HG03066 (cell line): Measurements from ENCODE around the gene FOXJ1.

ENCODE experiments used
- ATAC-seq: cut with Tn5 transposase; IDR thresholded peaks from one replicate; pipeline ENCODE4 v1.9.1; 2021; ENCODE audit warnings: low read depth; ENCODE audit not compliant: unreplicated experiment

FOXJ1 gene

DNA sequence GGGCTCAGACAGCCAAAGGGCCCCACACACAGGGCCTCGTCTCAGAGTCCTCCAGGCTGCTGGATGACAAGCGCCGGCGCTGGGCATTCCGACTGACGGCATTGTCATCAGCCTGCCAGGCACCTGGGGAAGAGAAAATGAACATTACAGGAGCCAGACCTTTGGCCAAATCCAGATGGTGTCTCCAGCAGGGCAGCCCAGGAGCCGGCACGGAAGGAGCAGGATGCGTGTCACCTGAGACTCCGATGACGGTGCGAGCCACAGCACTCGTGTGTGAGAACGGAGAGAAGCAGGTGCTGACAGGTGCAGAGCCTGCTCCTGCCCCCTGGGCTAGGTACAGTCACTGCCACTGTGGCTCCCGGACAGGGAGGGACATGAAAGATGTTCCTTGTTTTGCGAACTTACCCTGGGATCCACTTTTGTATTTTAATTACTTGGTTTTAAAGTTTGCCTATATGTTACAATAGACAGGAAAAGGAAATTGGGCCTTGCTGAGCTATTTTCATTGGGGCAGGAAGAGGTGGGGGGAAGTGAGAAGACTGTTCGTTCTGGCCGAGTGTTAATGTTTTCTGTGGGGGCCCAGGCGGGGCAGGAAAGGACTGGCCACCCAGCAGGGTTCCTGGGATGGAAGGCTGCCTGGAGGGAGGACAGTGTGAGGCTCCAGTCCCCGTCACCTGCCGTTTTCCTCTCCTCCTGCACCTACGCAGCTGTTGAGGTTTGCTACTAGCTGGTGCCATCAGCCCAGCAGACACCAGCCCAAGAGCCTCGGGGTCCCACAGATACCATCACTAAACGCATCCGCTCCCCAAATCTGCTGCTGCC, 4.4 kb upstream of the FOXJ1 start:
- ATAC-seq: no peak

DNA sequence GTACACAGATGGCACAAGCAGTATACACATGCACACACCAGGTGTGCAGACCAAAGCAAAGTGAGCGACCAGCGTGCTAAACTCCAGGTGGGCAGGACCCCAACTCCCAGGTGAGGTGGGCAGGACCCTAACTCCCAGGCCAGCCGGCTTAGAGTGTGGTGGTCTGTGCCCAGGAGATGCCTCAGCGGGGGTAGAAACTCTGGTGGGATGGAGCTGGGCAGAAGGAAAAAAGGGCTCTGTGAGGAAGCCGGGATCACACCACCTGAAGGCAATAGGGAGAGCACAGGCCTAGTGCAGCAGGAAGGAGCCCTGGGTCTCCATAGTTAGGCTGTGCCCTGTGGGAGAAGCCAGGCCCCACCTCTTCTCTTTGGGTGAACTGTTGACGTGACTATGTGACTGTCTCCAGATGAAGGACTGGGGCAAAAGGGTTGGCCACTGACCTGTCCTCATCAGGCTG, 1.6 kb upstream of the FOXJ1 start:
- ATAC-seq: no peak

DNA sequence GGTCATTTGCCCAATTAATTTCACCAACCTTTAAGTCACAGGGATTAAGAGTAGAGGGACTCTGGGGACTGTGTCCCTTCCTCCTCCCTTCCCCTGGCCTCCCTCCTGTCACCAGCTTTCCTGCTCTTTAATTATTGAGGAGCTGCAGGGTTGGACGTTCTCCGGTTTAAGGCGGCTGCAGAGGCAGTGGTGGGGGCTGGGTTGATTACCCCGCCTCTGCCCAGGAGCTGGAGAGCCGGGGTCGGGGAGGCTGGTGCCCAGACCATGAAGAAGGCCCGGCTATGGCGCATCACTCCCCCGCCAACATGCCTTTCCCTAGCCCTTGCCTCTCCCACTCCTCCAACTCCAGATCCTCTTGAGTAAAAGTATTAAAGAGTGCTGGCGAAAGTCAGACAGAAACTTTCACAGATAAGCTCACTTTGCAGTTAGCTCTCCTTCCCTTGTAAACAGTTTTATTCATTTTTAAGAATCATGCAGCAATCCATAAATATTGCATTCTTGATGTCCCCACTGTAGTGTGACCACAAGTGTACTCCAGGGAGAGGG, 1.1 kb upstream of the FOXJ1 start:
- no peak for ATAC-seq

GRCh38 chr17:76140661-76141211, 309 bp downstream of the FOXJ1 start:
- no peak for ATAC-seq

DNA sequence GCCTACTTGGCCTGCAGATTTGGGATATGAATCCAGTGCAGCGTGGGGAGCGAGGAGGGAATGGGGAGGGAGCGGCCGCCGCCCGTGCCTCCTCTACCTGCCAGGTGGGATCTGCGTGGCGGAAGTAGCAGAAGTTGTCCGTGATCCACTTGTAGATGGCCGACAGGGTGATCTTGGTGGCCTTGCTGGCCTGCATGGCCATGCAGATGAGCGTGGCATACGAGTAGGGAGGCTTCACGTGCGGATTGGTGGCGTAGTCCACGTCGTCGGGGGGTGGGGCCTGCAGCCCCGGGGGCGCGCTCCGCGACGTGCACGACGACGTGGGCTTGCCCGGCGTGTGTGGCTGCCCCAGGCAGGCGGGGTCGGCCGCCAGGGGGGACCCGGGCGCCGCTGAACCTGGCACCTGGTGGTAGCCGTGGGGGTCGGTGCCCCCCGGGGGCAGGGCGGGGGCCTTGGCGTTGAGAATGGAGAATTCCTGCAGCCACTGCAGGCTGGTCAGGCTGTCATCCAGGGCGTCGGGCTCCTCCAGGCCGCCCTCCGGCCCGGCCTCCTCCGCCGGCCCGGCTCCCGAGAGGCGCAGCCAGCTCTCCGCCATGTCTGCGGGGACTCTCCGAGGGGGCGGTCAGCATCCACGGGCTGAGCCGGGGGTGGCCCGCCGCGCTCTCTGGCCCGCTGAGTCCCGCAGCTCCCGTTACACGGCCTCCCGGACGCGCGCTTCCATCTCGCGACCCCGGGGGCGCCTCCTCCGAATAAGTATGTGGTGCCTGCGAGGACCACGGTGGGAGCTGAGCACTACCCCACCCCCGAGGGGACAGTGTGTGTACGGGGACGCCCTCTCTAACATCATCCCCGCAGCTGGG, 1.0 kb downstream of the FOXJ1 start:
- ATAC-seq: no peak

DNA sequence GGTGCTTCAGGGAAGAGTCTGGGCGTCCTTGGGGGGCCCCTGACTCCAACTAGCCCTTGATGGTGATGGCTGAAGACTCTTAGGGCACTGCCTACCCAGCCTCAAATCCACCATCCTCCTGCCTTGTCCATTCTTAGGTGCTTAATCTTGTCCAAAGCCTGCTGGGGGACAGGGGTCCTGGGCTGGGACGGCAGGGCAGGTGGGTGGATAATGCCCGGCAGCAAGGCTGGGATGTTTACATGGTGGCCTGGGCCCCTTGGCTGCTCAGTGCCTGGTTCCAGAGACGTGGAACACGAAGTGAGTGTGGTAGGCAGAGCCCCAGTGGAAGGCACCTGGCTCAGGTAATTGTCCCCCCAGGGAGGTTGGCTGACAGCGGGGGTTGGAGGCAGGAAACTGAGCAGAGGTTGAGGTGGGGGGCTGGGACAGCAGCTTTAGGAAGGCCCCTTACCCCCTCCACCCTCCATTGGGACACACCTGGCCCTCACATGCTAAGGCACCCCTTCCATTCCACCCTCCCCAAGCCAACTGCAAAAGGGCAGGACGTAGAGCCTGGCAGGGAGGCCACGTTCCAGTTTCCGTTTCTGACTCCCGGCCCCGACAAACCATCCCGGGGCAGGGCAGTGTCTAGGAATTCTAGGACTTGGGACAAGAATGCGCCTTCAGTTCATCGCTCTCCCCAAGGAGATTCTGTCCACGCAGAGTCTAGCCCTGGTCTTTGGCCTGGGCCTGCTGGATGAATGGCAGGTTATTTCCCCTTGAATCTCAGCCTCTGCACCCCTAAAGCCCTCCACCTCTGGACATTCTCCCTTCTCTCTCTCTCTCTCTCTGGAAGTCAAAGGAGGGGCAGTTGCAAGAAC, 1.9 kb downstream of the FOXJ1 start:
- ATAC-seq: no peak

GRCh38 chr17:76138234-76138895, 2.7 kb downstream of the FOXJ1 start:
- ATAC-seq: no peak

GRCh38 chr17:76137351-76138233, 3.5 kb downstream of the FOXJ1 start:
- ATAC-seq: no peak

GRCh38 chr17:76137001-76137350, 4.1 kb downstream of the FOXJ1 start:
- no peak for ATAC-seq

DNA sequence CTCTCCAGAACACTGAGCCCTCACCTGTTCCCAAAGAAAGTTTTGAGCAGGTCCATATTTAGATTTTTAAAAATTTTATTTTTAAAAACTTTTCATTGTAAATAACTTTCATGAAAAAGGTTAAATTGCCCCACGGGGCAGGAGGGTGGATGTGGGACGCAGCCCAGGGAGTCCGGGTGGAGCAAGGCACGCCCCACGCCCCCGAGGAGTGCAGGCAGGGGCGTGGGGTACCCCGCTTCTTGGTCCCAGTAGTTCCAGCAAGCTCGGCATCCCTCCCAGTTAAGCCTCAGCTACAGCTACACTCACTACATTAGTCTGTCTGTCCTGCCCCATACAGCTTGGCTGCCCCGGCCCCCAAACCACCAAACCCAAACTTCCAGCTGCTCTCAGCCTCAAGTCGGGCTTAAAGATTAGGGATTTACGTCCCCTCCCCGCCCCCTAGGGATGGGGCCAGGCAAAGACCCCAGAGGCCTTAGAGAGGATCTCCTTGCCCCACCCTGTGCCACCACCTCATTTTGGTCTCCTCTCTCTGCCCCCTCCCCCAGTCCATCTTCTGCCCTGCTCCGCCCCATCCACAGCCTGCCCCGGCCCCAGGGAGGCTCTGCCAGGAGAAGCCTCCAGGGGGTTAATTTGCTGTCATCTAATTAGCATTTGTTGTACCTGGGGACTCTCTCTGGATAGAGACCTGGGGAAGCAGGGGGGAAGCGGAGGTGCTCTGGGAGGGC, 4.6 kb downstream of the FOXJ1 start:
- ATAC-seq: no peak

DNA sequence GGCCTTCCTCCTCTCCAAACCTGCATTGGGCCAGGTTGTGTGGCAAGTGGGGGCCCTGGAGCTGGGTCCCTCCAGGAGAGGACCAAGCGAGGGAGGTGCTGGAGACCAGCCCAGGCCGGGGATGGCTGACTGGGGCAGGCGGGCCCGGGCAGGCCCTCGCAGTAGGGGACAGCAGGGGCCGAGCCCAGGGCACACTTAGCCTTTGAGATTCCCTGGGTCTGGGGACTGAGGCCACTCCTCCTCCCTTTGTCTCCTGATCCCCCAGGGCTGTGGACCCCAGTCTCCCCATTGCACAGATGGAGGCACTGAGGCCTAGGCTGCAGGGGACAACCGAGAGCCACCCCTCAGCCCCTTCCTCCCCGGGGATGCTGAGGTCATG, 5.2 kb downstream of the FOXJ1 start:
- no peak for ATAC-seq

GRCh38 chr17:76134911-76135809, 5.9 kb downstream of the FOXJ1 start:
- ATAC-seq: no peak

- no peak for ATAC-seq
Measured at GRCh38 chr17:76132574-76133338, 8.3 kb downstream of the FOXJ1 start.

DNA sequence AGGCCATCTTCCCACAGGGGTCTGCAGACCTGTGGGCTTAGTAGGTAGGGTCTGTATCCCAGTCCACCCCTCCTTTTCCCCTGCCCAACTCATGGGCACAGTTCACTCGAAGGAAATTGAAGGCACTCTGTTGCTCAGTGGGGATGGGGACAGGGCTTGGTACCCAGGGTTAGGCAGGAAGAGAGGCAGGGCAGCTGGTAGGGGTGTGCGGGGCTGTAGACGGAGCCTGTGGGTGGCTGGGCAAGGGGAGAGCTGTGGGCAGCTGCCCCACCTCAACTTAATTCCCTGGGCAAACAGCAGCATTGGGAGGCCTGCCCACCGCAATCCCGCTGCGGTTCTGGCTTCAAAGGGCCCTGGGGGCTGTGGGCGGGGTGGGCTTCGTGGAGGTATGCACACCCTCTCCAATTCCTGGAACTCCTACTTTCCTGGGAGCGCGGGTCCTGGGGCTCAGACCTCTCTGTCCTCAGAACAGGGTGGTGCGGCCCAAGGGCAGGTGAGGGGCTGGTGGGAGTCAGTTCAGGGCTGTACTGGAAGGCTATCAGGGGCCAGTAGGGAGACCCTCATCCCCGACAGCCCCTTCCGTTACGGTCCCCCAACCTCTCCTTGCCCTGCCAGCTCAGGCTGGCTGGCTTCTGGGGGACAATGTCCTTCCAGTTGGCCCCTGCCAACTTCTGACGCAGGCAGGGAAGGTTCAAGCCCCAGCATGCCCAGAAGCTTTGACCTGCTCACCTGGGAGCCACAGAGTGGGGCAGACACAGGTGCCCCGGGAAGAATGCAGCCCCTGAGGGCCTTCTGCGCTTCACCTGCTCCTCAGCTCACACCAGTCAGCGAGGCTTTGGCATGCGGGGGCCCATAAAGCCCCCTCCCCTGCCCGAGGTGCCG, 9.1 kb downstream of the FOXJ1 start:
- no peak for ATAC-seq

DNA sequence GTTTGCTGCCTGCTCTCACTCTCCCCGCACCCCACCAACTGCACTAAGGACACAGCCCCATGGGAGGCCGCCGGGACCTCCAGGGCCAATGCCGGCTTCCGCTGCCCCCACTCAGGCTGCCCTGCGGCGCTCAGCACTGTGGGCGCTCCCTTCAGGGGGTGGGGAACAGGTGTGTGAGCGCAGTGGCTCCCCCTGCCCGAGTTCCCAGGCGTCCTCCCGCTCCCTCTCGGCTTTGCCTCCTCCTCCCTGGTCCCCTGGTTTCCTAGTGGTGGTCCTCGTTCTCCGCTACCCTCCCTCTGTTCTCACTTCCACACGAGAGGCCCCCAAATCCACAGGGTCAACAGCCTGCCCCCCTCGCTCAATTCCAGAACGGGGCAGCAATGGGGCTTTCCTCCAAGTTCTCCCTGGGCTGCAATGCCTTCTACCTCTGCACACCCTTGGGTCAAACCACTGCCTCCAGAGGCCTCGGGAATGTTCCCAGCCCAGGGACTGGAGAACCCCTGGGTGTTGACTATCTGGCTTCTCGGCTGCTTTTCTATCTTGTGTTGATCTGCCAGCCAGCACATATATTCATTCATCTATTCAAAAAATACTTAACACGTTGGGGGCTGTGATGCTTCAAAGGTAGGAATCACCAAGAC, 9.9 kb downstream of the FOXJ1 start:
- ATAC-seq: no peak
